HepG2 (cell line): ENCODE measurements around the gene PCGF3. TPM values are rescaled to one million over a fixed set of nuclear protein-coding genes. Genes with fewer than 3 reads are reported as not detected.

Experiments used
- ATF7 ChIP-seq, 2 experiments: fragments of 450-650 bp in 1 of 2; sonication (generic) in 1 of 2; formaldehyde crosslinking in 1 of 2; IDR thresholded peaks; 2 replicates each; pipeline versions ENCODE4 v1.4.0 to v1.6.1; 2016 to 2020; ENCODE audit warnings: antibody characterized with exemption in 1 of 2, mild to moderate bottlenecking in 1 of 2, missing genetic modification reagents in 1 of 2
- BORCS8-MEF2B ChIP-seq: sonication (generic); formaldehyde crosslinking; IDR thresholded peaks from 2 replicates; pipeline ENCODE4 v1.8.0; 2022; ENCODE audit warnings: mild to moderate bottlenecking, missing genetic modification reagents
- CCDC6 ChIP-seq: sonication (generic); formaldehyde crosslinking; IDR thresholded peaks from 2 replicates; pipeline ENCODE4 v1.8.1; 2022; ENCODE audit warnings: mild to moderate bottlenecking, missing genetic modification reagents, moderate library complexity
- FOXA3 ChIP-seq: IDR thresholded peaks from 2 replicates; pipeline ENCODE4 v1.6.1; 2016; ENCODE audit warnings: missing genetic modification reagents, missing compliant biosample characterization
- HNF4A ChIP-seq: sonication (generic); formaldehyde crosslinking; IDR thresholded peaks from 2 replicates; pipeline ENCODE4 v1.4.0; 2020; ENCODE audit warnings: missing genetic modification reagents
- MYC ChIP-seq: sonication (generic); formaldehyde crosslinking; IDR thresholded peaks from 2 replicates; pipeline ENCODE4 v1.9.0; 2021; ENCODE audit warnings: missing genetic modification reagents, borderline replicate concordance
- SOX6 ChIP-seq, 2 experiments: fragments of 450-650 bp in 1 of 2; sonication (generic) in 1 of 2; formaldehyde crosslinking in 1 of 2; IDR thresholded peaks; 2 replicates each; pipeline versions ENCODE4 v1.4.0 to v1.6.1; 2017 to 2020; ENCODE audit warnings: antibody characterized with exemption in 1 of 2, mild to moderate bottlenecking in 1 of 2, missing genetic modification reagents in 1 of 2
- ZNF160 ChIP-seq: sonication (generic); formaldehyde crosslinking; IDR thresholded peaks from 2 replicates; pipeline ENCODE4 v1.8.0; 2022; ENCODE audit warnings: mild to moderate bottlenecking, inconsistent platforms, missing genetic modification reagents
- ZNF292 ChIP-seq: sonication (generic); formaldehyde crosslinking; IDR thresholded peaks from 2 replicates; pipeline ENCODE4 v1.8.1; 2022; ENCODE audit warnings: mild to moderate bottlenecking, low read depth, missing genetic modification reagents, borderline replicate concordance
- ZNF383 ChIP-seq: sonication (generic); formaldehyde crosslinking; IDR thresholded peaks from 2 replicates; pipeline ENCODE4 v1.4.0; 2020; ENCODE audit warnings: missing genetic modification reagents, mild to moderate bottlenecking, borderline replicate concordance
- ZNF687 ChIP-seq: sonication (generic); formaldehyde crosslinking; IDR thresholded peaks from 2 replicates; pipeline ENCODE4 v1.5.1; 2020; ENCODE audit warnings: mild to moderate bottlenecking, missing genetic modification reagents, moderate library complexity
- ZSCAN25 ChIP-seq: sonication (generic); formaldehyde crosslinking; IDR thresholded peaks from 2 replicates; pipeline ENCODE4 v1.8.0; 2022; ENCODE audit warnings: mild to moderate bottlenecking, missing genetic modification reagents
- polyA plus RNA-seq, 8 experiments: library from polyadenylated mRNA; depleted of rRNA in 3 of 8; stranded (reverse) in 7 of 8; unstranded in 1 of 8; fragments of >200 nt; fragmentation: Illumina TruSeq in 4 of 8; extraction: Trizol in 4 of 8; gene quantifications; 2 replicates each; pipeline versions ENCODE4 v1.2.1 to v1.2.3, GENCODE V29; 2011 to 2016; ENCODE audit warnings: low read depth in 4 of 8, missing spikeins in 1 of 8, mixed read lengths in 1 of 8; ENCODE audit not compliant: insufficient read depth in 1 of 8
- total RNA-seq, 5 experiments: library from RNA; depleted of rRNA; stranded (reverse); fragments of >200 nt; fragmentation: Illumina TruSeq; extraction: Trizol; gene quantifications; 2 replicates each; pipeline ENCODE4 v1.2.3, GENCODE V29; 2016; ENCODE audit warnings: low read depth in 1 of 5
- TF ChIP-seq, protein P1 (sequence below): IDR thresholded peaks from 2 replicates; pipeline ENCODE4 v1.4.0; 2020; ENCODE audit warnings: mild to moderate bottlenecking, missing genetic modification reagents
- TF ChIP-seq, protein P2 (sequence below): IDR thresholded peaks from 2 replicates; pipeline ENCODE4 v1.6.1; 2012; ENCODE audit warnings: low read depth, low read length, improper control_type of control experiment
- TF ChIP-seq, protein P3 (sequence below): sonication (generic); formaldehyde crosslinking; IDR thresholded peaks from 2 replicates; pipeline ENCODE4 v1.4.0; 2020; ENCODE audit warnings: missing genetic modification reagents

The PCGF3 gene
- total and polyA plus RNA-seq, 2 of the 13 experiments (the other 11 are each of a cell fraction or from before 2014, with no cell fraction given), result 28.6 to 66.2 TPM

- no peak for TF ChIP-seq ZNF160 (CRISPR knock-in tag)
- TF ChIP-seq ATF7 (IDR thresholded peaks at IDR 0.05), result no peak
- 0 out of 2 replicates have a peak, but pooled peaks have one; percentile 43 for TF ChIP-seq ATF7 (CRISPR knock-in tag; IDR thresholded peaks at IDR 0.05)
- TF ChIP-seq, protein P1, sequence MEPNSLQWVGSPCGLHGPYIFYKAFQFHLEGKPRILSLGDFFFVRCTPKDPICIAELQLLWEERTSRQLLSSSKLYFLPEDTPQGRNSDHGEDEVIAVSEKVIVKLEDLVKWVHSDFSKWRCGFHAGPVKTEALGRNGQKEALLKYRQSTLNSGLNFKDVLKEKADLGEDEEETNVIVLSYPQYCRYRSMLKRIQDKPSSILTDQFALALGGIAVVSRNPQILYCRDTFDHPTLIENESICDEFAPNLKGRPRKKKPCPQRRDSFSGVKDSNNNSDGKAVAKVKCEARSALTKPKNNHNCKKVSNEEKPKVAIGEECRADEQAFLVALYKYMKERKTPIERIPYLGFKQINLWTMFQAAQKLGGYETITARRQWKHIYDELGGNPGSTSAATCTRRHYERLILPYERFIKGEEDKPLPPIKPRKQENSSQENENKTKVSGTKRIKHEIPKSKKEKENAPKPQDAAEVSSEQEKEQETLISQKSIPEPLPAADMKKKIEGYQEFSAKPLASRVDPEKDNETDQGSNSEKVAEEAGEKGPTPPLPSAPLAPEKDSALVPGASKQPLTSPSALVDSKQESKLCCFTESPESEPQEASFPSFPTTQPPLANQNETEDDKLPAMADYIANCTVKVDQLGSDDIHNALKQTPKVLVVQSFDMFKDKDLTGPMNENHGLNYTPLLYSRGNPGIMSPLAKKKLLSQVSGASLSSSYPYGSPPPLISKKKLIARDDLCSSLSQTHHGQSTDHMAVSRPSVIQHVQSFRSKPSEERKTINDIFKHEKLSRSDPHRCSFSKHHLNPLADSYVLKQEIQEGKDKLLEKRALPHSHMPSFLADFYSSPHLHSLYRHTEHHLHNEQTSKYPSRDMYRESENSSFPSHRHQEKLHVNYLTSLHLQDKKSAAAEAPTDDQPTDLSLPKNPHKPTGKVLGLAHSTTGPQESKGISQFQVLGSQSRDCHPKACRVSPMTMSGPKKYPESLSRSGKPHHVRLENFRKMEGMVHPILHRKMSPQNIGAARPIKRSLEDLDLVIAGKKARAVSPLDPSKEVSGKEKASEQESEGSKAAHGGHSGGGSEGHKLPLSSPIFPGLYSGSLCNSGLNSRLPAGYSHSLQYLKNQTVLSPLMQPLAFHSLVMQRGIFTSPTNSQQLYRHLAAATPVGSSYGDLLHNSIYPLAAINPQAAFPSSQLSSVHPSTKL, result peak; percentile 36; the same call in 1 of the 2 replicates
- 0 out of 2 replicates have a peak, but pooled peaks have one; percentile 9 for TF ChIP-seq FOXA3 (CRISPR knock-in tag)
- TF ChIP-seq MYC, result peak; percentile 8; the same call in 1 of the 2 replicates
- 0 out of 2 replicates have a peak, but pooled peaks have one; percentile 13 for TF ChIP-seq ZSCAN25 (CRISPR knock-in tag)
- no peak for TF ChIP-seq ZNF292
- 0 out of 2 replicates have a peak, but pooled peaks have one; percentile 7 for TF ChIP-seq BORCS8-MEF2B (CRISPR knock-in tag)
- no peak for TF ChIP-seq ZNF383 (CRISPR knock-in tag)
- TF ChIP-seq, protein P2, sequence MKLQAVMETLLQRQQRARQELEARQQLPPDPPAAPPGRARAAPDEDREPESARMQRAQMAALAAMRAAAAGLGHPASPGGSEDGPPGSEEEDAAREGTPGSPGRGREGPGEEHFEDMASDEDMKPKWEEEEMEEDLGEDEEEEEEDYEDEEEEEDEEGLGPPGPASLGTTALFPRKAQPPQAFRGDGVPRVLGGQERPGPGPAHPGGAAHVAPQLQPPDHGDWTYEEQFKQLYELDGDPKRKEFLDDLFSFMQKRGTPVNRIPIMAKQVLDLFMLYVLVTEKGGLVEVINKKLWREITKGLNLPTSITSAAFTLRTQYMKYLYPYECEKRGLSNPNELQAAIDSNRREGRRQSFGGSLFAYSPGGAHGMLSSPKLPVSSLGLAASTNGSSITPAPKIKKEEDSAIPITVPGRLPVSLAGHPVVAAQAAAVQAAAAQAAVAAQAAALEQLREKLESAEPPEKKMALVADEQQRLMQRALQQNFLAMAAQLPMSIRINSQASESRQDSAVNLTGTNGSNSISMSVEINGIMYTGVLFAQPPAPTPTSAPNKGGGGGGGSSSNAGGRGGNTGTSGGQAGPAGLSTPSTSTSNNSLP, result no peak
- TF ChIP-seq CCDC6, result no peak
- TF ChIP-seq, protein P3, sequence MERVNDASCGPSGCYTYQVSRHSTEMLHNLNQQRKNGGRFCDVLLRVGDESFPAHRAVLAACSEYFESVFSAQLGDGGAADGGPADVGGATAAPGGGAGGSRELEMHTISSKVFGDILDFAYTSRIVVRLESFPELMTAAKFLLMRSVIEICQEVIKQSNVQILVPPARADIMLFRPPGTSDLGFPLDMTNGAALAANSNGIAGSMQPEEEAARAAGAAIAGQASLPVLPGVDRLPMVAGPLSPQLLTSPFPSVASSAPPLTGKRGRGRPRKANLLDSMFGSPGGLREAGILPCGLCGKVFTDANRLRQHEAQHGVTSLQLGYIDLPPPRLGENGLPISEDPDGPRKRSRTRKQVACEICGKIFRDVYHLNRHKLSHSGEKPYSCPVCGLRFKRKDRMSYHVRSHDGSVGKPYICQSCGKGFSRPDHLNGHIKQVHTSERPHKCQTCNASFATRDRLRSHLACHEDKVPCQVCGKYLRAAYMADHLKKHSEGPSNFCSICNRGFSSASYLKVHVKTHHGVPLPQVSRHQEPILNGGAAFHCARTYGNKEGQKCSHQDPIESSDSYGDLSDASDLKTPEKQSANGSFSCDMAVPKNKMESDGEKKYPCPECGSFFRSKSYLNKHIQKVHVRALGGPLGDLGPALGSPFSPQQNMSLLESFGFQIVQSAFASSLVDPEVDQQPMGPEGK, result peak; percentile 90
- peak; percentile 49 for TF ChIP-seq ZNF687 (CRISPR knock-in tag)
- peak; percentile 68; the same call in 1 of the 2 replicates for TF ChIP-seq HNF4A (CRISPR knock-in tag)
- TF ChIP-seq SOX6 (IDR thresholded peaks at IDR 0.05), result no peak
- TF ChIP-seq SOX6 (CRISPR knock-in tag; IDR thresholded peaks at IDR 0.05), result peak; percentile 32; the same call in 1 of the 2 replicates
These were observed 18.3 kb downstream of the PCGF3 start (continued) for GRCh38 chr4:723751-724530.
